Lung (tissue), 12 donors: ENCODE measurements around the gene REM1. TPM values are rescaled to one million over a fixed set of nuclear protein-coding genes. Genes with fewer than 3 reads are reported as not detected.

ENCODE experiments used
- ATAC-seq: fragments of 200-7000 bp; cut with Tn5 transposase; one replicate; pipeline ENCODE4 v1.9.1; 2020; ENCODE audit warnings: moderate number of reproducible peaks; ENCODE audit not compliant: insufficient read depth, low FRiP score
- DNase-seq, 3 donors: peaks; one replicate each; pipeline ENCODE4 v3.0.0-alpha.2; 2013 to 2017
- H3K27ac ChIP-seq, 2 donors: one replicate each; pipeline ENCODE4 v1.5.1; 2013; ENCODE audit warnings: mild to moderate bottlenecking in 2 of 2, moderate library complexity in 2 of 2, control low read depth in 1 of 2, inconsistent platforms in 1 of 2, low read depth in 1 of 2, low read length in 1 of 2
- H3K27me3 ChIP-seq, 3 donors: one replicate each; pipeline ENCODE4 v1.5.1; 2013; ENCODE audit warnings: low read length in 2 of 3; ENCODE audit not compliant: control insufficient read depth in 3 of 3, insufficient read depth in 3 of 3
- H3K36me3 ChIP-seq, 4 donors: one replicate each; pipeline ENCODE4 v1.5.1; 2013; ENCODE audit warnings: low read length in 4 of 4, mild to moderate bottlenecking in 1 of 4, moderate library complexity in 1 of 4; ENCODE audit not compliant: control insufficient read depth in 4 of 4, insufficient read depth in 4 of 4
- H3K4me1 ChIP-seq, 5 donors: one replicate each; pipeline ENCODE4 v1.5.1; 2013; ENCODE audit warnings: low read length in 5 of 5, mild to moderate bottlenecking in 2 of 5, moderate library complexity in 1 of 5; ENCODE audit not compliant: control insufficient read depth in 5 of 5, insufficient read depth in 5 of 5
- H3K4me3 ChIP-seq: one replicate; pipeline ENCODE4 v1.5.1; 2013; ENCODE audit warnings: mild to moderate bottlenecking, control low read depth, moderate library complexity
- H3K9ac ChIP-seq, 2 donors: one replicate each; pipeline ENCODE4 v1.5.1; 2013; ENCODE audit warnings: low read length in 2 of 2, control low read depth in 1 of 2; ENCODE audit not compliant: insufficient read depth in 1 of 2
- H3K9me3 ChIP-seq, 4 donors: one replicate each; pipeline ENCODE4 v1.5.1; 2013; ENCODE audit warnings: low read length in 3 of 4, mild to moderate bottlenecking in 1 of 4, moderate library complexity in 1 of 4; ENCODE audit not compliant: control insufficient read depth in 4 of 4, insufficient read depth in 3 of 4
- CTCF ChIP-seq: IDR thresholded peaks from 2 replicates; pipeline ENCODE4 v1.5.1; 2012; ENCODE audit warnings: mild to moderate bottlenecking; ENCODE audit errors: control extremely low read depth, extremely low read depth
- WGBS, 2 donors: extraction: QIAGEN DNeasy Blood & Tissue Kit; methylation state at CpG; one replicate each; pipeline ENCODE4 v1.1.7; 2013; 5-methylcytosine and 5-hydroxymethylcytosine counted together
- polyA plus RNA-seq, 2 donors: library from polyadenylated mRNA; stranded (reverse); fragments of 200-250 nt; gene quantifications; one replicate each; pipeline ENCODE4 v1.2.1, GENCODE V29; 2013
- total RNA-seq, 2 donors: library from RNA; depleted of rRNA in 1 of 2; stranded (reverse); fragments of >200 nt in 1 of 2; gene quantifications; one replicate each; pipeline ENCODE4 v1.2.1, GENCODE V29; 2014 to 2021
- donor health status: control.
- donor health status: control.
- donor health status: Bipolar disorder and iron deficiency.
- donor health status: healthy.
- donor health status: DM: yes; HTN: yes; CAD: no.

The REM1 gene
- total and polyA plus RNA-seq, 4 donors = 1.3 to 7.1 (median 1.7) TPM

- peaks cover 0 to 26% (median 3%) of the 10 kb centered on the region in 5 donors for H3K4me1 ChIP-seq
- H3K27ac ChIP-seq = no peak overlapping the region
- no peak overlapping the region for H3K9ac ChIP-seq
- peaks cover 0 to 2% (median 0%) of the 10 kb centered on the region in 4 donors for H3K9me3 ChIP-seq
- ATAC-seq (no peak), DNase-seq (no peak)
- no peak for TF ChIP-seq CTCF
- peaks cover 0 to 5% (median 4%) of the 10 kb centered on the region in 3 donors for H3K27me3 ChIP-seq
- WGBS, 2 donors = 85 to 88% methylated on average over 3 of the region's 3 CpGs
- H3K36me3 ChIP-seq = peaks cover 0 to 5% (median 0%) of the 10 kb centered on the region in 4 donors
- H3K4me3 ChIP-seq = no peak overlapping the region
Observed at GRCh38 chr20:31489152-31489551, 14.1 kb downstream of the REM1 start.

GRCh38 chr20:31490752-31491151 lies 15.7 kb downstream of the REM1 start:
- H3K9me3 ChIP-seq = no peaks in the 10 kb centered on the region
- no peak for TF ChIP-seq CTCF
- H3K9ac ChIP-seq = no peak overlapping the region
- H3K4me3 ChIP-seq = no peak overlapping the region
- WGBS, 2 donors = 93% methylated on average over 3 of the region's 3 CpGs
- peaks cover 0 to 21% (median 3%) of the 10 kb centered on the region in 5 donors for H3K4me1 ChIP-seq
- ATAC-seq = no peak
- DNase-seq = no peak
- H3K27ac ChIP-seq = no peak overlapping the region
- no peaks in the 10 kb centered on the region for H3K36me3 ChIP-seq
- H3K27me3 ChIP-seq = peaks cover 0 to 4% (median 0%) of the 10 kb centered on the region in 3 donors

- DNase-seq = peak; percentile 52 to 73 (median 62)
- Histone ChIP-seq H3K9me3 (no peaks in the 10 kb centered on the region), H3K27me3 (no peaks in the 10 kb centered on the region), H3K4me3 (no peak overlapping the region), H3K36me3 (no peaks in the 10 kb centered on the region), H3K4me1 (peaks cover 0 to 21% (median 0%) of the 10 kb centered on the region in 5 donors), H3K27ac (no peak overlapping the region), H3K9ac (no peak overlapping the region)
- no peak for ATAC-seq
- WGBS, 2 donors = 52 to 53% methylated on average over 2 of the region's 2 CpGs
- no peak for TF ChIP-seq CTCF
Observed at GRCh38 chr20:31494131-31494530, 19.0 kb downstream of the REM1 start.

- no peaks in the 10 kb centered on the region for H3K9me3 ChIP-seq
- H3K27me3 ChIP-seq = no peaks in the 10 kb centered on the region
- no peak for TF ChIP-seq CTCF
- no peak overlapping the region for H3K27ac ChIP-seq
- 38 to 63% methylated on average over 15 of the region's 15 CpGs for WGBS, 2 donors
- no peak overlapping the region for H3K4me3 ChIP-seq
- ATAC-seq (peak; percentile 23), DNase-seq (peak; percentile 81 to 97 (median 93))
- H3K9ac ChIP-seq = peak overlapping the region in 1 of 2 donors; percentile 26
- H3K36me3 ChIP-seq = no peaks in the 10 kb centered on the region
- H3K4me1 ChIP-seq = peaks cover 0 to 21% (median 0%) of the 10 kb centered on the region in 5 donors
Observed at GRCh38 chr20:31496761-31497295, 21.7 kb downstream of the REM1 start.
